HG03135 (cell line): ENCODE measurements around the gene LIN52.

Experiments
- ATAC-seq: cut with Tn5 transposase; IDR thresholded peaks from one replicate; pipeline ENCODE4 v1.9.1; 2021; ENCODE audit warnings: mild to moderate bottlenecking, moderate library complexity; ENCODE audit not compliant: unreplicated experiment

The LIN52 gene

DNA sequence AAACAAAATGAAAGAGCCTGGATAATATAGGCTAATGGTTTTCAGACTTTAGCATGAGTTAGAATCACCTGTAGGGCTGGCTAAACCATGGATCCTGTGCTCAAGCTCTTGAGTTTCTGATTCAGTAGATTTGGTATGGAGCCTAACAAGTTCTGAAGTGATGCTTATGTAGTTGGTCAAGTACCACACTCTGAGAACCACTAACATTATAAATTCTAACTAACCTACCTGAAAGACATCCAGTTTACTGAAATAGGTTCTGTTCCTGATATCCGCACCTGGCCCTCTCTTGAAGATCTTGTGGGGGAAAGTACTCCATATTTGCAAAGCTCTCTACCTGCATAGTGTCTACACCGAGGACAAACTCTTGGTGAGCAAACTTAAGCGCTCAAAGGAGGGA, 95.1 kb downstream of the LIN52 start:
- no peak for ATAC-seq

DNA sequence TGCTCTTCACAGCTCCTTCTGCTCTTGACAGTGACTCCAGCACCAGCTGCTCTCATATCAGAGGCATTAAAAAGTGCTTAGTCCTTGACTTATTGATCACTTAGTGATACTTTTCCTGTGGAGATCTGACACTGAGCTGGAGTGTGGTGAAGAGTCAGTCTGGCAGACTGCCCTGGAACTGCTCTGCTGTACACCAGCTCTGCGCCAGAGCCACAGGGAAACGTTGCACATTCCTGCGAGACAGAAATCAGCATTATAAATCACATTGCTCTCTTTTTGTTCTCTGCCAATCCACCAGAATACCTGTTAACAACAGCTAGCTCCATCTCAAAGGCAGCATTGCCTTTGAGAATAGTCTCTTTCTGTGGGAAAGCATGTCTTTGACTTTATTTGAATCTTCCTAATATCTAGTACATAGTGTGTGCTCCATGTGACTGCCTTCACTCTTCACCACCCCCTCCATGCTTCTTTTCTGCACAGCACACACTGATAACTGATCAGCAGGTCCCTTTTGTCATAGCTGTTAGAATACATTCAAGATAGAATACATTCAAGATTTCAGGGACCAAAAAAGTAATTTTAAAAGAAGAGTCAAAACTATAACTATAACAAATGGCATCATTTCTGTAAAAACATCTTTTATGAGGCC, 106.3 kb downstream of the LIN52 start:
- ATAC-seq: no peak

DNA sequence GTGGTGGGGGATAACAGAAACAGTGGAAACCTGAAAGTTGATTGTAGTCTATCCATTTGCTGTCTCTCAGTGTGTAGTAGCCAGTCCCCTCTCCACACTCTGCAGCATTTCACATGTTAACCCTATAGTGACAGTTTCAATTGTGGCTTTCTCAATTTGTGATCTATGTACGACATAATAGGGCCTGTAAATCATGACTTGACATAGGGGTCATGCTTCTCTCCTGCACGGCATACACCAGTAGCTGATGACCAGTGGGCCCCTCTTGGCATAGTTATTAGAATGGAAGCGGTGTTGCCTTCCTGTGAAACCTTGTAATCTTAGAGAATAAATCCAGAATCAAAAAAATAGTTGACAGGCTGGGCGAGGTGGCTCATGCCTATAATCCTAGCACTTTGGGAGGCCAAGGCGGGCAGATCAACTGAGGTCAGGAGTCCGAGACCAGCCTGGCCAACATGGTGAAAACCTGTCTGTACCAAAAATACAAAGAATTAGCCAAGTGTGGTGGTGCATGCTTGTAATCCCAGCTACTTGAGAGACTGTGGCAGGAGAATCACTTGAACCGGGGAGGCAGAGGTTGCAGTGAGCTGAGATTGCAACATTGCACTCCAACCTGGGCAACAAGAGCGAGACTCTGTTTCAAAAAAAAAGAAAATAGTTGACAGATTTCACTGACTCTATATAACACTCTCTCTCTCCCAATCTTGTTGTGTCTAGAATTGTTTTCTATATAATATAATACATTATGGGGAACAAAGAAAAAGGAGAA, 109.9 kb downstream of the LIN52 start:
- no peak for ATAC-seq

DNA sequence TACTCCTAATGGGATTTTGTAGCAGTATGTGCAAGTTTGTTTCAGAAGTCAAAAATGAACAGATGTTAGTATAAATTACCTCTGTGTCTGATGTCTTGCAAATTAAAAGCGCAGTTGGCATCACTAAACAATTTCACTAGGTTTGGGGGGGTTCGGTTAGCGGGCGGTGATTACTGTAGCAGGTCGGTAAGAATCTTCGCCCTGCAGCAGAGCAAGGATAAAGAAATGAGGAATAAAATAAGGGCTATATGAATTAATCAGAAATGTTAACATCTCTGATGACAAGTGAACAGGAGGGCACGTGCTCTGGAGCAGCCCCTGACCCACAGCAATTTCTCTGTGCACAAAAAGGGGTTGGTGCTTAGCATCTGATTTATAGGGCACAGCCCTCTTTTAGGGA, 110.9 kb downstream of the LIN52 start:
- no peak for ATAC-seq

DNA sequence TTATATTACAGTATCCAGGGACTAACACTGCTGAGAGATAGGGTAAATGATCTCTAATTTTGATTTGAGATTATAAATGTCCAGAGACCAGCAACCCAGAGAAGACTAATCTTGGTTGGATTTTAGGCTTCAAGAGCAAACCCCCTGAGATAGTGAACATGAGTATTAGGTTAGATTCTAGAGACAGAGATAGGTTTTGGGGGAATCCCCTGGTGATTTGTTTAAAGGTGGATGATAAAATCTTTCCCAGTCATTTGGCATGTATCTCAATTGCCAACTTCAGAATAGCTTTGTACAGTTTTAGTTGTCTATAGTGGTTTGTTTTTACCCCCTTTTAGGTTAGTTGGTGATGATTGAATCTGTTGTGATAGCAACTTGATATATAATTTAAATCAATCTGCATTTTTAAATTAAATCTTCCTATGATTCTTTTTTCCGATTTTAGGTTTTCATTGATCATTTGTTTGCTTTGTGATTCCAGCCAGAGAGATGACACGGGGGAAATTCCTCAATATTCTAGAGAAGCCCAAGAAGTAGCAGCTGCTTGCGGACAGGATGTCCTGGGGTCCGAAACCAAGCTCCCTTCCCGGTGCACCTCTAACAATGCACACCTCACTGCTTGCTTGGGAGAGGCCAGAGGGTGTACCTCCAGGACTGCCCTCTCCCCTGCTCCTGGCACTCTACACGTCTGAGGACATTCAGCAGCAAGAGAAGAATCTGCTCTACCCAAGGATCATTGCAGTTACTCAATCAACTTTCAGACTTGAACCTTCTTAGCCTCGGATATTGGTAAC, 113.9 kb downstream of the LIN52 start:
- ATAC-seq: no peak

DNA sequence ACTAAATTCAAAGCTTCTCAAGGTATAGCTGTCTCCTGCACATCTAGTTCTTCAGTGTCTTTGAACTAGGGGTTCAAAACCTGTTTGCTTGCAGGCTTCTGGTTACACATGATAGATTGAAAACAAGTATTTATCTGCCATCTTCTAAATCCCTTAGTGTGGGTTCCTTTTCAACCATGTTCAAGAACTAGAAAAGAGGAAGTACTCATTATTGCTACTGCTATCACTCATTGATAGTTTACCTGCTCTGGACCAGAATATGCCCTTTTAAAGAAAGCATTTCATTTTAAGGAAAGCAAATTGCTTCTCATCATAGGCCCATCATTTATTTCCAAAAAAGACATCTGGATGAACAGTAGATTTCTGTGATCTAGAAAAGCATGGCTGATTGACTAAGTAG, 117.4 kb downstream of the LIN52 start:
- no peak for ATAC-seq

DNA sequence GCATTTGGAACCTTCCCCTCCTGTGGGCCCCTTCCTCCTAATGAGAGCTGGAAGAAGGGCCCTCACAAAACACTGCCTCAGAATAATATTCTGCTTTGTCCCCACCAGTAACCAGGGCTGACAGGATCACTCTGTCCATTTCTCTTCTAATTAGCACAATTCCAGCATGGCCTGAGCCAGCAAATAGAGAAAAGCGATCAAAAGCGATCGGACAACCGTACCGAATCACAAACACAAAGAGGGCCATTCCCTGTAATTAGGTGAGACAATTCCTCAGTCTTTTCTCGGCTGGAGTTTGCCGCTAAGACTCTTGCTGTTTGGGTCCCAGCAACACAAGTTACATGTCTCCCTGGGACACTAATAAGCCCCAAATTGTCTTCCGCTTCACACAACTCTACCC, 118.9 kb downstream of the LIN52 start:
- ATAC-seq: no peak

DNA sequence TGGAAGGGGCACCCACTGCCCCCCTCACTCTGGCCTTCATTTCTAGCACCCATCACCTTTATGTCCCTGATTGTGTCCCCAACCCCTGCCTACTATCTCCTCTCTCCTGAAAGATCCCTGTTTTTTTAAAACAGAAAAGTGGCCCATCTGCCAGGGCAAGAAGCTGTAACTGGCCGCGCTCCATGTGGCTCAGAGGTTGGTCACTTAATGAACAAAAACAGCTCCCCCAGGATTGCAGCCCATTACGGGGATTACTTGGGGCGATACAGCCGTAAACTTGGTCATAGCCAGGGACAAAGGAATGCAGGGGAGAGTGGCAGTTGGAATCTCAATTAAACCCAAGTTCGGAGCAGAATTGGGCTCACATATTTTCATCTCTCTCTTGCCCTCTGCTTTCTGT, 119.7 kb downstream of the LIN52 start:
- ATAC-seq: no peak

DNA sequence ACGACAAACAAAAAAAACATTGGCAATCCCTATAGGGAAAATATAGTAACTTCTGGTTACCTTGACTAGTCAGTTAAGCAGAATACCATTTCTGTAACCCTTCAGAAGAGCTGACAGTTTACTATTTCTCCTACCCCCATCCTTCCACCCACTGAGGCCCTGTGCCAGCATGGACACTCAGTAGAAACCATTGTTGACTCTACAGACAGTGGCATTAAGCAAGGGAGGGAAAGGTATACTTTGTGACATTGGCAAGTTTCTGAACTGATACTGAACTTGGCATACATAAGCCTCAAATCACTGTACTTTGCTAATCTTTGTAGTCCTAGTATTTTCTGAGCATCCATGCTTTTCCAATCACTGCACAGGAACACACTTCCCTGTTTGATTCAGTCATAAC, 121.1 kb downstream of the LIN52 start:
- ATAC-seq: no peak

DNA sequence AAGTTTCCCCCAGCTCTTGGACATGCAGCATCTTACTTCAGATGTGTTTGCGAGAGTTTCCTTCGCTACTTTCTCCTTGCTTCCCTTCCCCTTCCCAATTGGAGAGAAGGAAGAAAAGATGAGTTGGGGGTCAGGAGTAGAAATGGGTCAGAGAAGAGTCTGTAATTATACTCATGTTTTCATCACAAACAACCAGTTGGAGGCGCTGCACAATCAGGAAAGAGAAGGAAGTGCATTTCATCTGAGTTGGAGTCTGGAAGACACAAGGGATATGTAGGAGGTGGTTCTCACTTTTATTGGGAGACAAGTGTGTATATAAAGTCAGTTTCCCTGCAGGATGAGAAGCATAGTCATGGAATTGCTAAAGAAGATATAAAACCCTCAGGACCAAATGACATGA, 123.2 kb downstream of the LIN52 start:
- ATAC-seq: no peak

DNA sequence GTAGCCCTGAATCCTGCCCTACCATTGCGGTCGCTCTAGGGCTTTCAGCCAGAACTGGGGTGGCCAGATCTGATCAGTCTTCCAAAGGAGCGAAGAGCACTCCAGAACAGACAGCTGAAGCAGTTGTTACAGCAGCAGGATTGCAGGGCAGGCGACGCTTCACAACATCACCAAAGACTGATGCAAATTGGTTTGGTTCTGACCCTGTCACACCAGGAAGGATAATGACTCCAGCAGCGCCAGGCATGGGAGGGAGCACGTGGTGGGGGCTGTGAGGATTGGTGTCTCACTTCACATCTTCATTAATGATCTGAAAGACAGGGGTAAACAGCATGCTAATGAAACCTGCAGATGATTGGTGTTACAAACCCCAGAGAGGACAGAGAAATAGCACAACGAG, 123.9 kb downstream of the LIN52 start:
- ATAC-seq: no peak

DNA sequence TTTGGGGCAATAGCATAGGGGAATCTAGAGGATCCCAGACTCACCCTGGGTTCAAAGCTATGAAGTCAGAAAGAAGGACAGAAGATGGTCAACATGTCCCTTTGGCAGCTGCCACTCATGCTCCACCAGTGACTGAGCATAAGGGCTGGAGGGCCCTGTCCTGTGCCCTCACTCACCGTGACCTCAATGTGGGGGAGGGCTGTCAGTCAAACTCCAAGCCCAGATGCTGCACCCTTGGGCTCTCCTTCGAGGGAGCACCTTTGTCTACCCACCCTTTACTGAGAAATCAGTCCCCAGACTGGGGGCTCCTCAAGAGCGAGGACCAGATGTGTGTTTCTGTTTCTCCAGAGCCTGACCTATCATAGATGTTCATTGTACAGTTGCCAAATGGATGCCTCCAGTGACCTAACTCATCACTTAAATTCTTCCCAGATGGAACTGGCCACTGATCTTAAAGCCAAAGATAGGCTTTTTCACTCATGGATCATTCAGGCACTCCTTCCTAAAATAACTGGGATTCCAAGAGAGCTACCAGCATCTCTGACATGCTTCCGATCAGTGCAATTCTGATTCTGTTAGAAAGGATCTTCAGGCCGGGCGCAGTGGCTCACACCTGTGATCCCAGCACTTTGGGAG, 127.3 kb downstream of the LIN52 start:
- ATAC-seq: no peak

DNA sequence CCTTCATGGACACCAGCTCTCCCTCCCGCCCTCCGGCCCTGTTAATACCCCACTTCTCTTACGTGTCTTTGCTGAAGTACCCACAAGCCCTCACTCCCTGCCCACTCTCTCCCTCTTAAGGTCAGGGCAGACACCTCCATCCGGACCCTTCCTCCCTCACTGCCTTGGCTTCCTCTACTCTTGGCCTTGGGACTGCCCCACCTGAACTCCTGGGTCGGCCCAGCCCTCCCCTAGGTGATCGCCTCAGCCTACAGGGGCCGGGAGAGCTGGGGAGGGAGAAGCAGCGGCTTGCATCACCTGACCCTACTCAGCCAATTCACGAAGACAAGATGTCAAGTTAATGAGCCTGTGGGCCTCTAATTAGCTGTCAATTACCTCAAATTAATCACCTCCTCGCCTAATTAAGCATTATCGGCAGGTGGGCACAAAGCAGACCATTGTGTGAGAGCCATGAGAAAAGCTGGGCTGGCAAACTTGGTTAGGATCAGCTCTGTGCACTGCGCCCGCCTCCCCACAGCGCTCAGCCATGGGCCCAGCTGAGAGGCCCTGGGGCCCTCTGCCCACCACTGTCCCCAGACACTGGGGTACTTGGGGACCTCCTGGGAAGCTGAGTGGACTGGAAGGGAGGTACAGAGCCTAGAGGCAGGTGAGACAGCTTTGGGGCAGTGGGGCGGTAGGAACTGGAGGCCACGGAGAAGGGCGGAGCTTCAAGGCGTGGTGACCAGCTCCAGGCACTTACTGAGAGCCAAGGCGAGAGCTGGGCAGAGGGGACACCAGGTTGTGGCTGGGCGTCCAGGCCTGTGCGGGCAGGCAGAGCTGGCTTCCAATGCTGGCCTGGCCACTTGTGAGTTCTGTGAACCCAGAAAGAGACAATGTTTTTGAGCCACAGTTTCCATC, 129.4 kb downstream of the LIN52 start:
- ATAC-seq: no peak

DNA sequence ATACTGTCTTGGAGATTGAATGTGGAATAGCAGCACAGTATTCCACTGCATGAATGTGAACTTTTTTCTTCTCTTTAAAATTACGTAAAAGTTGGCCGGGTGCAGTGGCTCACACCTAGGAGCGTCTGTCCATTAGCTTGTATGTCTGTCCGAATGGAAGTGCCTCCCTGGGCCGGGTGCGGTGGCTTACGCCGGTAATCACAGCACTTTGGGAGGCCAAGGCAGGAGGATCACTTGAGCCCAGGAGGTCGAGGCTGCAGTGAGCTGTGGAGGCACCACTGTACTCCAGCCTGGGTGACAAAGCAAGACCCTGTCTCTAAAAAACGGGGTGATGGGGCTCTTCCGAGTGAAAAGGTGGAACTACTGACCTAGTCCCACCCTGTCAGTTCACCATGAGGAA, 131.9 kb downstream of the LIN52 start:
- ATAC-seq: no peak

DNA sequence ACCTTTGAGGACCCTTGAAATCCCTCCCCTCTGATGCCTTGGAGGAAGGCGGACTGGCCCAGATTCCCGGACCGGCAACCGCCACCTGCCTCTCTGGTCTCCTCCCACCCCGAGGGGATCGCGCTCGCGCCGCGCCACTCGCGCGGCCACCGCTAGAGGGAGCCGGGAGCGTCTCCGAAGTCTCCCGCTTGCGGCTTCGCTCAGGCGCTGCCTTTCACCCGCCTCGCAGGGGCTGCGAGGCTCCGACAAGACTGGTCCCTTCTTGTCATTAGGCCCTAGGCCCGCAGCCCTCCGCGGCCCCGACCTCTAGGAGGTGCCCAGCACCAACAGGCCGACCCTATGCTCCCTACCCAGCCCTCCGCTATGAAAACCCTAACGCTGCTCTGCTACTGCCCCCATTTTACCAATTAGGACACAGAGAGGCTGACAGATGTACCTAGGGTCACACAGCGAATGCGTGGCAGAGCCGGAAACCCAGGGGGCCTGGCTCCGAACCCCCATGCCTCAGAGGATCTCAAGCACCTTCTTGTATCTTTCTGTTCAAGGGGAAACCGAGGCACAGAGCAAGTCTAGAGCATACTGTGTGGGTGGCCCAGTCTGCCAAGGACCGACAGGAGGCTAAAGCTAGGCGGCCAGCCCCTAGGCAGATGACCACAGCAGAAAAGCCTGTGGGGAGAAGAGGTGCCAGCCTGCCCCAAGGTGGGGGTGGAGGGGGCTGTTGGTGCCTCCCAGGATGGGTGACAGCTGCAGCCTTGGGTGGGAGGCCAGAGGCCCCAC, 133.1 kb downstream of the LIN52 start:
- no peak for ATAC-seq

DNA sequence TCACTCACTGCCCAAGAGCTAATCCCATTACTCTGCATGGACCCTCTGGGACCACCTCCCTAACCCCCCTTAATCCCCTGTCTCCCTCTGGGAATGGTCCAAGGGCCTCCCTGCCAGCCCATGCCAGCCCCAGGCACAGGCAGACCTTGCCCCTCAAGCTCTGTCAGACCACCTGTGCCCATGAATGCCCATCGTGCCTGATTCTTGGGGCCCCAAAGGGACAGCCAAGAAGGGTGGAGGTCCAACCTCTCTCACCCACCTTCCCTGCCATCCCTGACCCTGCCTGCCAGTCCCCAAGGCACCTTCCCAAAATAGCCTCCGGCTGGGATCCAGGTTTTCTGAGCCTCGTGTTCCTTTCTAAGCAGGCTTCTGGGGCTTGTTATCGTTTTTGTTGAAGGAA, 133.7 kb downstream of the LIN52 start:
- no peak for ATAC-seq

DNA sequence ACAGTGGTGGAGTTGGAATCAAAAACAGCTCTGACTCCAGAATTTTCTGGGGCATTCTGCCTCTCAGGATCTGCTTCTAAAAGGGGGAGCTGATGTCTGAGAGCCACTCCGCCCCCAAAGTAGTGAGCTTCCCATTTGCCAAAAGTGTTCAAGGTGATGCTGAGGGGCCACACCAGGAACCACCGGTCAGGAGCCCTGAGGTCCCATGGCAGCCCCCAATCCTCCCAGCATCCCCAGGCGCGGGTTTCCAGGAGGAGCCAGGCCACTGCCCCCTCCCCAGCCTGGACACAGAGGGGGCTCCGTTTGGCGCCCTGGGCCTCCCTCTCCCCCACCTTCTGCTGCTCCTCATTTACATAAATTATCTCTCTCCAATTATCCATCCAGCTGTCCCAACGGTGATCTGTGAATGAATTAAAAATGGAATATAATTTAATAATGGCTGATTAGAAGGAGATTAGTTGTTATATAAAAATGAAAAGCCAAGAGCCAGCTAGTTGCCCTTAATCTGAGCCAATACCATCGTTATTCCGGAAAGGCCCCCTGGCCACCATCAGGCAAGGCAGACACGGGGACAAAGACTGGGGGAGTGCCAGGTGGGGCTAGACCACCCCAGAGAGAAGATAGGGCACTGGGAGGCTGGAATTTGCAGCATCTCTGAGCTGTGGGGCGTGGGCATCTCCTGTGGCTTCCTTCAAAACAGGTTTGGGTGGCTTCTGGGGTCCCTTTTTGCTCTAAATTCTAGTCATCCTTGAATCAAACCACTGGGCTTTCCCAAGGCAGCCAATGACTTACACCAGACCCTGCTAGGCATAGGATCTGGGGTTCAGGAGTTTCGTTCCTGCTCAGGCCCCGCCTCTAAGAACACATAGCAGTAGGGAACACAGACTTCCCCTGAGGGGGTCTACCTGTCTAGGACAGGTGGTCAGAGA, 134.8 kb downstream of the LIN52 start:
- ATAC-seq: no peak

DNA sequence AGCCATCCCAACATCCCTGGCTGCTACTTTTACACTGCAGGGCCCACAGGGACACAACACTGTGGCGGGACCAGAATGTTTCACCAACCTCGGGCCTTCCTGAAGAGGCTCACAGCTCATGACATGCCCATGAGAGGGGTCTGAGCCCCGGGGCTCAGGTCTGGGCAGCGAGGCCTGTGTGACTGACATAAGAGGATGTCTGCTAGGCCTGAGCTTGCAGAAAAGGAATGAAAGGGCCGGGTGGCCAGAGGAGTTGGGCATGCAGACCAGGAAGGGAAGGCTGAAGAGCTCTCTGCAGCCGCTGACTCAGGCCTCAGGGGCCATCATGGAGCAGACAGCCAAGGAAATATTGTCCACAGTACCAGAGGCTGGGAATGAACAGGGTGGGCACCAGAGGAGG, 136.2 kb downstream of the LIN52 start:
- ATAC-seq: no peak

DNA sequence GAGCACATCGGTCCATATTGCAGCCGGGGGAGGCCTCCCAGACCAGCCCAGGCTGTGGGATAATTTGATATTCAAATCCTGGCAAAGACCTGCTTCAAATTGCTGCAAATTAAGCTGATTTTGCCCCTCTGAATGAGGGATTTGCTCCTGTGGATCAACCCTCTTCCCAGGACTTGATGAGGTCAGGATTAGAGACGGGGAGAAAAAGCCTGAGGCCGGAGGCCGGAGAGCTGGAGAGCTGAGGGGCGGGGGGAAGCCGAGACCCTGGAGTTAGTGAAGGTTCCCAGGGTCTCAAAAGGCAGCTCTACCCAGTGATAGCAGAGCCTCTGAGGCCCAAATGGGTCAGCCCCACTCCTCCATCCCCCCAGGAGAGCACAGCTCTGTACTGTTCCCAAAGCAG, 137.0 kb downstream of the LIN52 start:
- no peak for ATAC-seq
